Brain microvascular endothelial cell (primary cell): ENCODE results near the gene FASTKD3.

Experiments
- DNase-seq: peaks from one replicate; pipeline ENCODE4 v3.0.0-alpha.2; 2020
- H3K27ac ChIP-seq: fragments of 250-450 bp; sonication (Bioruptor Pico); 2 replicates; pipeline ENCODE4 v1.5.1; 2020; ENCODE audit warnings: mild to moderate bottlenecking, moderate library complexity
- H3K27me3 ChIP-seq: fragments of 250-450 bp; sonication (Bioruptor Pico); replicated peaks from 2 replicates; pipeline ENCODE4 v1.5.1; 2020; ENCODE audit warnings: mild to moderate bottlenecking
- H3K36me3 ChIP-seq: fragments of 250-450 bp; sonication (Bioruptor Pico); replicated peaks from 2 replicates; pipeline ENCODE4 v1.5.1; 2020; ENCODE audit warnings: mild to moderate bottlenecking
- H3K4me3 ChIP-seq: 2 replicates; pipeline ENCODE4 v1.5.1; 2011; ENCODE audit warnings: low read depth, mild to moderate bottlenecking, control low read depth, low read length, moderate library complexity
- CTCF ChIP-seq: IDR thresholded peaks from 2 replicates; pipeline ENCODE4 v1.5.1; 2011; ENCODE audit warnings: low read depth, mild to moderate bottlenecking, moderate library complexity, low read length, control low read depth, inconsistent platforms; ENCODE audit errors: missing control alignments
- in situ Hi-C: cut with HindIII; loops from 2 replicates; pipeline ENCODE4 v1.10.0; 2017; ENCODE audit warnings: low sequenced_read_pairs, low pct_ligation_motif_present

Gene FASTKD3

GRCh38 chr5:7877851-7878250 lies 9.0 kb upstream of the FASTKD3 start:
- peaks cover 37% of the 10 kb centered on the region for H3K36me3 ChIP-seq
- DNase-seq = peak; percentile 63
- in situ Hi-C loops = no loop called here
- no peak overlapping the region for H3K4me3 ChIP-seq
- H3K27me3 ChIP-seq = no peaks in the 10 kb centered on the region
- peak overlapping the region; percentile 53 for H3K27ac ChIP-seq
- no peak for TF ChIP-seq CTCF

GRCh38 chr5:7876867-7877266 lies 8.0 kb upstream of the FASTKD3 start:
- in situ Hi-C loops = no loop called here
- peak overlapping the region; percentile 40 for H3K27ac ChIP-seq
- H3K27me3 ChIP-seq = no peaks in the 10 kb centered on the region
- peaks cover 29% of the 10 kb centered on the region for H3K36me3 ChIP-seq
- DNase-seq = peak; percentile 65
- no peak overlapping the region for H3K4me3 ChIP-seq
- no peak for TF ChIP-seq CTCF

GRCh38 chr5:7875151-7875550 lies 6.3 kb upstream of the FASTKD3 start:
- in situ Hi-C loops = no loop called here
- TF ChIP-seq CTCF = no peak
- no peak for DNase-seq
- no peaks in the 10 kb centered on the region for H3K27me3 ChIP-seq
- no peak overlapping the region for H3K27ac ChIP-seq
- no peak overlapping the region for H3K4me3 ChIP-seq
- H3K36me3 ChIP-seq = peaks cover 20% of the 10 kb centered on the region

GRCh38 chr5:7874639-7875038 lies 5.8 kb upstream of the FASTKD3 start:
- peaks cover 15% of the 10 kb centered on the region for H3K36me3 ChIP-seq

GRCh38 chr5:7873216-7873615 lies 4.4 kb upstream of the FASTKD3 start:
- peaks cover 14% of the 10 kb centered on the region for H3K36me3 ChIP-seq
- no peaks in the 10 kb centered on the region for H3K27me3 ChIP-seq
- H3K27ac ChIP-seq = no peak overlapping the region
- DNase-seq = no peak
- in situ Hi-C loops = no loop called here
- H3K4me3 ChIP-seq = no peak overlapping the region
- no peak for TF ChIP-seq CTCF

More at GRCh38 chr5:7874639-7875038, 5.8 kb upstream of the FASTKD3 start:
- no peak for DNase-seq
- in situ Hi-C loops = no loop called here
- Histone ChIP-seq H3K27me3 (no peaks in the 10 kb centered on the region), H3K4me3 (no peak overlapping the region), H3K27ac (no peak overlapping the region)
- TF ChIP-seq CTCF = no peak

GRCh38 chr5:7872517-7873130 lies 3.8 kb upstream of the FASTKD3 start:
- in situ Hi-C loops = no loop called here
- Histone ChIP-seq H3K36me3 (peaks cover 14% of the 10 kb centered on the region), H3K27me3 (no peaks in the 10 kb centered on the region), H3K27ac (no peak overlapping the region), H3K4me3 (no peak overlapping the region)
- TF ChIP-seq CTCF = no peak
- DNase-seq = no peak
